GM19395 (cell line): ENCODE data around the gene SLC35E1.

Experiments
- ATAC-seq: cut with Tn5 transposase; IDR thresholded peaks from one replicate; pipeline ENCODE4 v1.9.1; 2021; ENCODE audit warnings: mild to moderate bottlenecking, moderate library complexity; ENCODE audit not compliant: unreplicated experiment

SLC35E1 gene

GRCh38 chr19:16598848-16599247 is 26.6 kb upstream of the SLC35E1 start:
- no peak for ATAC-seq

- ATAC-seq = no peak
These were observed 24.2 kb upstream of the SLC35E1 start for GRCh38 chr19:16596399-16596798.

GRCh38 chr19:16595097-16595496 is 22.9 kb upstream of the SLC35E1 start:
- ATAC-seq = no peak

GRCh38 chr19:16594681-16595091 is 22.5 kb upstream of the SLC35E1 start:
- no peak for ATAC-seq

GRCh38 chr19:16594131-16594586 is 21.9 kb upstream of the SLC35E1 start:
- ATAC-seq = no peak

GRCh38 chr19:16593181-16593580 is 21.0 kb upstream of the SLC35E1 start:
- no peak for ATAC-seq

- ATAC-seq = no peak
These were observed 19.8 kb upstream of the SLC35E1 start for GRCh38 chr19:16591803-16592556.

- ATAC-seq = no peak
These were observed 18.9 kb upstream of the SLC35E1 start for GRCh38 chr19:16590876-16591802.

- ATAC-seq = no peak
These were observed 17.7 kb upstream of the SLC35E1 start for GRCh38 chr19:16589917-16590316.

GRCh38 chr19:16588824-16589577 is 16.8 kb upstream of the SLC35E1 start:
- ATAC-seq = peak; percentile 5

- ATAC-seq = peak; percentile 51
These were observed 15.9 kb upstream of the SLC35E1 start for GRCh38 chr19:16587833-16588823.

- no peak for ATAC-seq
These were observed 15.0 kb upstream of the SLC35E1 start for GRCh38 chr19:16586991-16587832.

GRCh38 chr19:16586477-16586871 is 14.3 kb upstream of the SLC35E1 start:
- ATAC-seq = no peak

GRCh38 chr19:16585808-16586476 is 13.7 kb upstream of the SLC35E1 start:
- peak; percentile 38 for ATAC-seq

GRCh38 chr19:16585094-16585801 is 13.0 kb upstream of the SLC35E1 start:
- no peak for ATAC-seq

GRCh38 chr19:16584248-16585093 is 12.3 kb upstream of the SLC35E1 start:
- peak; percentile 49 for ATAC-seq
